Hepatocyte (in vitro differentiated cells): ENCODE results near the gene PDZRN4. TPM values are rescaled to one million over a fixed set of nuclear protein-coding genes. Genes with fewer than 3 reads are reported as not detected.

ENCODE experiments used
- DNase-seq: peaks from one replicate; pipeline ENCODE4 v3.0.0-alpha.2; 2016; ENCODE audit warnings: low spot score
- H2AFZ ChIP-seq: fragments of 200-600 bp; sonication (generic); 2 replicates; pipeline ENCODE4 v1.6.0; 2016; ENCODE audit warnings: antibody characterized with exemption, mild to moderate bottlenecking
- H3K27ac ChIP-seq: fragments of 200-600 bp; sonication (generic); 2 replicates; pipeline ENCODE4 v1.5.1; 2016; ENCODE audit warnings: mild to moderate bottlenecking
- H3K27me3 ChIP-seq: fragments of 200-600 bp; sonication (generic); 2 replicates; pipeline ENCODE4 v1.6.1; 2016
- H3K36me3 ChIP-seq: fragments of 200-600 bp; sonication (generic); replicated peaks from 2 replicates; pipeline ENCODE4 v1.5.1; 2016; ENCODE audit warnings: low read depth; ENCODE audit not compliant: insufficient read depth
- H3K4me1 ChIP-seq: fragments of 200-600 bp; sonication (generic); 2 replicates; pipeline ENCODE4 v1.5.1; 2016; ENCODE audit warnings: mild to moderate bottlenecking, moderate library complexity; ENCODE audit not compliant: insufficient read depth
- H3K4me2 ChIP-seq: fragments of 200-600 bp; sonication (generic); 2 replicates; pipeline ENCODE4 v1.6.0; 2016
- H3K4me3 ChIP-seq: fragments of 200-600 bp; sonication (generic); 2 replicates; pipeline ENCODE4 v1.5.1; 2016; ENCODE audit warnings: mild to moderate bottlenecking
- H3K79me2 ChIP-seq: fragments of 200-600 bp; sonication (generic); 2 replicates; pipeline ENCODE4 v1.6.0; 2017; ENCODE audit warnings: mild to moderate bottlenecking
- H3K9me2 ChIP-seq: fragments of 200-600 bp; sonication (generic); replicated peaks from 2 replicates; pipeline ENCODE4 v1.6.0; 2017; ENCODE audit warnings: mild to moderate bottlenecking; ENCODE audit not compliant: insufficient read depth
- H3K9me3 ChIP-seq: fragments of 200-600 bp; sonication (generic); 2 replicates; pipeline ENCODE4 v1.5.1; 2016; ENCODE audit warnings: low read depth, mild to moderate bottlenecking
- H4K20me1 ChIP-seq: fragments of 200-600 bp; sonication (generic); 2 replicates; pipeline ENCODE4 v1.6.0; 2016; ENCODE audit warnings: mild to moderate bottlenecking; ENCODE audit not compliant: insufficient read depth, poor library complexity, severe bottlenecking
- EZH2 ChIP-seq: fragments of 200-600 bp; sonication (generic); IDR thresholded peaks from 2 replicates; pipeline ENCODE4 v1.6.1; 2016; ENCODE audit warnings: antibody characterized with exemption, mild to moderate bottlenecking, borderline replicate concordance
- EZH2phosphoT487 ChIP-seq: fragments of 200-600 bp; sonication (generic); IDR thresholded peaks from one replicate; pipeline ENCODE4 v1.6.1; 2018; ENCODE audit warnings: antibody characterized with exemption, mild to moderate bottlenecking, low read depth, moderate library complexity; ENCODE audit not compliant: unreplicated experiment, severe bottlenecking
- WGBS: methylation state at CpG from one replicate; pipeline ENCODE4 v1.1.6; 2016; ENCODE audit warnings: low lambda C conversion rate; ENCODE audit errors: missing lambda C conversion rate; 5-methylcytosine and 5-hydroxymethylcytosine counted together
- polyA plus RNA-seq: library from polyadenylated mRNA; unstranded; fragments of >200 nt; fragmentation: Nextera tagmentation; extraction: Ambion mirVana; gene quantifications from 2 replicates; pipeline ENCODE4 v1.2.1, GENCODE V29; 2016
- total RNA-seq: library from RNA; depleted of rRNA; stranded (reverse); fragments of >200 nt; gene quantifications from 2 replicates; pipeline ENCODE4 v1.2.3, GENCODE V29; 2014
- TF ChIP-seq, protein P1 (sequence below): fragments of 200-600 bp; sonication (generic); IDR thresholded peaks from 2 replicates; pipeline ENCODE4 v1.5.1; 2016; ENCODE audit warnings: antibody characterized with exemption, mild to moderate bottlenecking; ENCODE audit not compliant: poor library complexity

PDZRN4 gene
- total RNA-seq, result 1.8 and 2.3 TPM in 2 replicates
- 1.9 and 2.2 TPM in 2 replicates for polyA plus RNA-seq

DNA sequence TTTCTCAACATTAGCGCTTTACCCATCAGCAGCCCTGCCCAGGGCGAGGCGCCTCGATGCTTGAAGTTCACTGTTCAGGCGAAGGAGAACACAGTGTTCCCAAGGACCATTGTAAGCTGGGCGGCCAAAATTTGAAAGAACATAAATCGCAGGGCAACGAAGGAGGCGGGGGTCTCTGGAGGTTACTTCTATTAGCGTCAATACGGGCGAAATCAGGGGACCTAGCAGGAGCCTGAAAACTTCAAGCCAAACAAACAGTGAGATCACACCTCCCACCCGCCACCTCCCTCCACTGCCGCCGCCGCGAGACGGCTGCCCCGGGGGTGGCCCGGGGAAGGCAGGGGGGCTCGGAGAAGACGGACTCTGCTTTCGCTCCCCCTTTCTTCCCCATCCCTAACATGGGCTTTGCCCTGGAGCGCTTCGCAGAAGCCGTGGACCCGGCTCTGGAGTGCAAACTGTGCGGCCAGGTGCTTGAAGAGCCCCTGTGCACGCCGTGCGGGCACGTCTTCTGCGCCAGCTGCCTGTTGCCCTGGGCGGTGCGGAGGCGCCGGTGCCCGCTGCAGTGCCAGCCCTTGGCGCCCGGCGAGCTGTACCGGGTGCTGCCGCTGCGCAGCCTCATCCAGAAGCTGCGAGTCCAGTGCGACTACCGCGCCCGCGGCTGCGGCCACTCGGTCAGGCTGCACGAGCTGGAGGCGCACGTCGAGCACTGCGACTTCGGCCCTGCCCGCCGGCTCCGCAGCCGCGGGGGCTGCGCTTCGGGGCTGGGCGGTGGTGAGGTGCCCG is at the start of gene PDZRN4:
PDZRN4 (plus strand) TSS at position 263 of the 783 bp plus-strand sequence.
- peak; percentile 40 for DNase-seq
- Histone ChIP-seq H3K36me3 (no peaks in the 10 kb centered on the region), H3K27ac (no peak within 1 kb of the TSS), H3K79me2 (no peaks in the 10 kb centered on the region), H2AFZ (peak within 1 kb of the TSS; percentile 45), H3K4me2 (peak within 1 kb of the TSS; percentile 94), H3K9me3 (no peaks in the 10 kb centered on the region), H3K4me1 (peaks cover 8% of the 10 kb centered on the region), H3K27me3 (peaks cover 43% of the 10 kb centered on the region), H4K20me1 (no peaks in the 10 kb centered on the region), H3K4me3 (no peak within 1 kb of the TSS), H3K9me2 (no peaks in the 10 kb centered on the region)
- peak; percentile 75 for TF ChIP-seq EZH2
- TF ChIP-seq, protein P1, sequence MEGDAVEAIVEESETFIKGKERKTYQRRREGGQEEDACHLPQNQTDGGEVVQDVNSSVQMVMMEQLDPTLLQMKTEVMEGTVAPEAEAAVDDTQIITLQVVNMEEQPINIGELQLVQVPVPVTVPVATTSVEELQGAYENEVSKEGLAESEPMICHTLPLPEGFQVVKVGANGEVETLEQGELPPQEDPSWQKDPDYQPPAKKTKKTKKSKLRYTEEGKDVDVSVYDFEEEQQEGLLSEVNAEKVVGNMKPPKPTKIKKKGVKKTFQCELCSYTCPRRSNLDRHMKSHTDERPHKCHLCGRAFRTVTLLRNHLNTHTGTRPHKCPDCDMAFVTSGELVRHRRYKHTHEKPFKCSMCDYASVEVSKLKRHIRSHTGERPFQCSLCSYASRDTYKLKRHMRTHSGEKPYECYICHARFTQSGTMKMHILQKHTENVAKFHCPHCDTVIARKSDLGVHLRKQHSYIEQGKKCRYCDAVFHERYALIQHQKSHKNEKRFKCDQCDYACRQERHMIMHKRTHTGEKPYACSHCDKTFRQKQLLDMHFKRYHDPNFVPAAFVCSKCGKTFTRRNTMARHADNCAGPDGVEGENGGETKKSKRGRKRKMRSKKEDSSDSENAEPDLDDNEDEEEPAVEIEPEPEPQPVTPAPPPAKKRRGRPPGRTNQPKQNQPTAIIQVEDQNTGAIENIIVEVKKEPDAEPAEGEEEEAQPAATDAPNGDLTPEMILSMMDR, result no peak
- WGBS, result 7% methylated on average over 47 of the region's 67 CpGs

DNA sequence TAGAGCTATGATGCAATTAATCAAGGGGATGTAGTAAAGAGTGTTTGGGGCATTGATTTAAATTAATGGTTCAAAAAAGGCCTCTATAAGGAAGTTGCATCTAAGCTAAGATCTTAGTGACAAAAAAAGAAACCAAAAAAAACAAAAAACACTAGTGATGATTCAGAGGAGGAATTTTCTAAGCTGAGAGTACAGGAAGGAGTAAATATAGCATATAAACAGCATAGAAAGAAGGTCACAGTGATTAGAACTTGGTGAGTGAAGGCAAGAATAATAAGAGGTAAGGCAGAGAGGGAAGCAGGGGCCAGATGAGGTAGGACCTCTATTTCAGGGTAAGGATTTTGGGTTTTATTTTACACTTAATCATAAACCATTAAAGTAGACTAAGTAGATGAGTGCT is 48.0 kb upstream of the PDZRN4 start:
- H3K9me3 ChIP-seq, result no peaks in the 10 kb centered on the region
- no peaks in the 10 kb centered on the region for H4K20me1 ChIP-seq
- no peaks in the 10 kb centered on the region for H3K79me2 ChIP-seq
- no peak overlapping the region for H3K4me3 ChIP-seq
- H2AFZ ChIP-seq, result no peak overlapping the region
- H3K27me3 ChIP-seq, result no peaks in the 10 kb centered on the region
- H3K27ac ChIP-seq, result no peak overlapping the region
- TF ChIP-seq, protein P1, result no peak
- TF ChIP-seq EZH2phosphoT487 (no peak), EZH2 (no peak)
- no peak overlapping the region for H3K4me2 ChIP-seq
- no peak for DNase-seq
- no peaks in the 10 kb centered on the region for H3K4me1 ChIP-seq
- H3K9me2 ChIP-seq, result no peaks in the 10 kb centered on the region
- no peaks in the 10 kb centered on the region for H3K36me3 ChIP-seq

DNA sequence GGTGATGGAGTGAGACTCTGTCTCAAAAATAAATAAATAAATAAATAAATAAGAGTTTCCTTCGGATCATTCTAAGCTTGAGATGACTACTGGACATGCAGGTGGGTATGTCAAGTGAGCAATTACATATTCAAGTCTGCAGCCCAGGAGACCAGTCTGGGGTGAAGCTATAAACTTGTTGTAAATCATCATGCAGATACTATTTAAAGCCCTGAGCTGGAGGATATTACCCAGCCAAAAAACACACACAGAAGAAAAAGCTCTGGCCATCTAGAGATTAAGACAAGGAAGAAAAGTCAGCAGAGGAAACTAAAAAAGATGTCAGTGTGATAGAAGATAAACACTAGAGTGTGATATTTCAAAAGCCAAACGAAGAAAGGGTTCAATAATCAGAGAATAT is 47.0 kb upstream of the PDZRN4 start:
- no peak for DNase-seq
- Histone ChIP-seq H3K9me2 (no peaks in the 10 kb centered on the region), H3K27me3 (no peaks in the 10 kb centered on the region), H2AFZ (no peak overlapping the region), H3K79me2 (no peaks in the 10 kb centered on the region), H3K4me2 (no peak overlapping the region), H4K20me1 (no peaks in the 10 kb centered on the region), H3K36me3 (no peaks in the 10 kb centered on the region), H3K27ac (no peak overlapping the region), H3K4me1 (no peaks in the 10 kb centered on the region), H3K4me3 (no peak overlapping the region), H3K9me3 (no peaks in the 10 kb centered on the region)
- TF ChIP-seq EZH2 (no peak), EZH2phosphoT487 (no peak)
- TF ChIP-seq, protein P1, result no peak
- WGBS, result 78% methylated on average over 2 of the region's 2 CpGs
